ENCODE measurements around the gene SIL1.
A peak's percentile ranks its signal among the peaks of the same experiment; 100 is the strongest.
"Not testable (repeated sequence)": the region's sequence is repeated elsewhere in the genome, so short reads cannot be mapped to it uniquely, and the experiment has no call there.

SIL1 gene

DNA sequence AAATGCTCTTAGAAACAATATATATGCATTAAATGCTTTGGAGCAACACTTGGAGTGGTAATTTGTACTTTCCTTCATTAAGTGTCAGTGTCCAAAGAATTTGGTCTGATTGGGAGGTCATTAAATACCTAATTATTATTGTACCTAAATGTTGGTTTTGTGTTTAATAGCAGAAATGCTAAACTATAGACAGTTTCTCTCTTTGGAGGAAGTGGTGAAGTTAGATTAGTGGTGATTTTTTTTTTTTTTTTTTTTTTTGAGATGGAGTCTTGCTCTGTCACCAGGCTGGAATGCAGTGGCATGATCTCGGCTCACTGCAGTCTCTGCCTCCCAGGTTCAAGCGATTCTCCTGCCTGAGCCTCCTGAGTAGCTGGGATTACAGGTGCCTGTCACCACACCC lies 276.8 kb downstream of the SIL1 start:
- not testable (repeated sequence) for H3K4me3 Mint-ChIP-seq; H3K9me3 Mint-ChIP-seq; H3K27me3 Mint-ChIP-seq; DNase-seq (ENCODE audit: low spot score in 2 of 2); ATAC-seq (ENCODE audit: low read depth); H3K4me1 Mint-ChIP-seq; H3K27ac Mint-ChIP-seq
- peaks cover 23% of the 10 kb centered on the region for H3K36me3 Mint-ChIP-seq

DNA sequence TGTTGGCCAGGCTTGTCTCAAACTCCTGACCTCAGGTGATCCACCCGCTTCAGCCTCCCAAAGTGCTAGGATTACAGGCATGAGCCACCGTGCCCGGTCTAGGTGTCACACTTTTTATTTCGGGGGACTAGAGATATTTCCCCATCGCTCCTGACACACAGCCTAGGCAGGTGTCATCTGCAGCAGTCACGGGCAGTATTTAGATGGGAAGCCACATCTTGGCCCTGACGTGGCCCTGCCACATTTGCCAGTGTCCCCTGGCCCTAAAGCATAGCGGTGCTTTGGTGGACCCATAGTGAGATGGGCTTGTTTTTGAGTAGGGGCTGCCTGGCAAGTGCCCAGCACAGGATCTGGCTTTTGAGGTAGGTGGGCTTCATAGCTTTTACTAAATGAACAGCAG lies 278.0 kb downstream of the SIL1 start:
- Mint-ChIP-seq H3K27me3 (no peaks in the 10 kb centered on the region), H3K36me3 (peaks cover 18% of the 10 kb centered on the region), H3K9me3 (no peaks in the 10 kb centered on the region), H3K4me3 (no peak overlapping the region), H3K4me1 (no peaks in the 10 kb centered on the region), H3K27ac (no peak overlapping the region)
- DNase-seq (ENCODE audit: low spot score in 2 of 2) (no peak), ATAC-seq (ENCODE audit: low read depth) (no peak)

GRCh38 chr5:138918686-138919085 lies 279.5 kb downstream of the SIL1 start:
- Mint-ChIP-seq H3K27ac (peak overlapping the region; percentile 69), H3K4me3 (no peak overlapping the region), H3K4me1 (no peaks in the 10 kb centered on the region)

DNA sequence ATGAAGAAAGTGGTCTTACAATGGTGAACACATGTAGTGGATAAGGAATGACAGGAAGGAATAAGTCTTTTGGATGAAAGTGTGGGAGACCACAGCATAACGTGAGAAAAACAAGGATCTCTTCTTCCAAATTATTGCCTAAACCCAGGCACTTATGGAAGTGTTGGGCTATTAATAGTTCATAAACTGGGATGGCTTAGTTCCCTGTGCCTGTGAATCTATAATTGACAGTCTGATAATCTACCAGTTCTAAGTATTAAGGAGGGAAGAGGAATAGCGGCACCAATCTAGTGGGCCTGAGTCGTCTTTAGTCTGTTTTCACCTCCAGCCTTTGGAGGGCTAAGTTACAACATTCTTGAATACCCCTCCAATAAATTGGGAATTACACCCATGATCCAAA lies 283.8 kb downstream of the SIL1 start:
- no peaks in the 10 kb centered on the region for H3K27me3 Mint-ChIP-seq
- no peaks in the 10 kb centered on the region for H3K4me1 Mint-ChIP-seq

More at GRCh38 chr5:138918686-138919085, 279.5 kb downstream of the SIL1 start:
- no peaks in the 10 kb centered on the region for H3K9me3 Mint-ChIP-seq
- DNase-seq (ENCODE audit: low spot score in 2 of 2), result no peak
- H3K27me3 Mint-ChIP-seq, result no peaks in the 10 kb centered on the region
- ATAC-seq (ENCODE audit: low read depth), result no peak
- peaks cover 18% of the 10 kb centered on the region for H3K36me3 Mint-ChIP-seq

DNA sequence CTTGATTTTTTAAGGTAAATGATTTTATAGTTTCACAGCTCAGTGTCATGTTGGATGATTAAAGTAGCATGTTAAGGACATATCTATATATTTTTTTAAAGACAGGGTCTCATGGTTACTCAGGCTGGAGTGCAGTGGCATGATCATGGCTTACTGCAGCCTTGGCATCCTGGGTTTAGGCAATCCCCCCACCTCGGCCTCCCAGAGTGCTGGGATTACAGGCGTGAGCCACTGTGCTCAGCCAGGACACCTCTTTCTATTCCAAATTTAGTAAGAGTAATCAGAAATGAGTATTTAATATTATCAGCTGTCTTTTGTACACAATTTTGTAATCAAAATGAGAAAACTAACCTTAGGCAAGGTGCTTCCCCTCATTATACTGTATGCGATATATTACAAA lies 284.4 kb downstream of the SIL1 start:
- Mint-ChIP-seq H3K36me3 (peaks cover 27% of the 10 kb centered on the region), H3K9me3 (no peaks in the 10 kb centered on the region), H3K27ac (no peak overlapping the region), H3K27me3 (no peaks in the 10 kb centered on the region), H3K4me1 (no peaks in the 10 kb centered on the region), H3K4me3 (no peak overlapping the region)
- ATAC-seq (ENCODE audit: low read depth) (no peak), DNase-seq (ENCODE audit: low spot score in 2 of 2) (no peak)

More for the DNA sequence above, 283.8 kb downstream of the SIL1 start:
- no peak for DNase-seq (ENCODE audit: low spot score in 2 of 2)
- H3K9me3 Mint-ChIP-seq, result no peaks in the 10 kb centered on the region
- H3K36me3 Mint-ChIP-seq, result peaks cover 30% of the 10 kb centered on the region
- no peak for ATAC-seq (ENCODE audit: low read depth)
- H3K27ac Mint-ChIP-seq, result no peak overlapping the region
- no peak overlapping the region for H3K4me3 Mint-ChIP-seq

DNA sequence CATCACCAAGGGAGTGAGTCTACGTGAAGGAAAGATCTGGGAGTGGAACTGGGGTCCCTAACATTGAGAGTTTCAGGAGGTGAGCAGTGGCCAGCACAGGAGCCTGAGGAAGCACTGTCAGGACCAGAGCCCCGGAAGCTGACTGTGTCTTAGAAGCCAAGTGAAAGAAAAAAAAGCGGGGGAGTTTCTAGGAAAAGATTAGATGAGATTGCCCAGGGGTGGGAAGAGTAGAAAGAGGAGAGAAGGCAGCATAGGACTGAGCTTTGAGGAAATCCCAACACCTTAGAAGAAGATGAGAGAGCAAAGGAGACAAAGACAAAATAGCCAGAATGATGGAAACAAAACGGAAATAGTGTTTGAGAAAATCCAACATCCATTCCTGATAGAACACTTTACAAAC lies 286.1 kb downstream of the SIL1 start:
- peaks cover 27% of the 10 kb centered on the region for H3K36me3 Mint-ChIP-seq
- ATAC-seq (ENCODE audit: low read depth), result no peak
- H3K27ac Mint-ChIP-seq, result no peak overlapping the region

DNA sequence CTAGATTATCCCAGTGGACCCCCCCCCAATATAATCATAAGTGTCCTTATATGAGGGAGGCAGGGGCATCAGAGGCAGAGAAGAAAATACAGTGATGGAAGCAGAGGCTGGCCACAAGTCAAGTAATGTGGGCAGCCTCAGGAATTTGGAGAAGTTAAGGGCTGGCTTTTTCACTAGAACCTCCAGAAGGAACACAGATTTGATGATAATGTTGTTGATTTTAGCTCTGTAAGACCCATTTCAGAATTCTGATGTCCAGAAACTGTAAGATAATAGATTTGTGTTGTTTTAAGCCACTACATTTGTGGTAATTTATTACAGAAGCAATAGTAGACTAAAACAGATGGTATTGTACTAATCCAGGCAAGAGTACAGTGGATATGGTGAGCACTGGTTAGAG lies 286.7 kb downstream of the SIL1 start:
- Mint-ChIP-seq H3K36me3 (peaks cover 31% of the 10 kb centered on the region), H3K27me3 (no peaks in the 10 kb centered on the region), H3K4me1 (peaks cover 2% of the 10 kb centered on the region), H3K27ac (no peak overlapping the region), H3K4me3 (no peak overlapping the region), H3K9me3 (no peaks in the 10 kb centered on the region)
- DNase-seq (ENCODE audit: low spot score in 2 of 2) (no peak), ATAC-seq (ENCODE audit: low read depth) (no peak)

More for the DNA sequence above, 286.1 kb downstream of the SIL1 start:
- Mint-ChIP-seq H3K4me3 (no peak overlapping the region), H3K27me3 (no peaks in the 10 kb centered on the region), H3K4me1 (no peaks in the 10 kb centered on the region), H3K9me3 (no peaks in the 10 kb centered on the region)
- no peak for DNase-seq (ENCODE audit: low spot score in 2 of 2)

- no peak for ATAC-seq (ENCODE audit: low read depth)
- no peak overlapping the region for H3K4me3 Mint-ChIP-seq
- H3K9me3 Mint-ChIP-seq, result no peaks in the 10 kb centered on the region
- peaks cover 2% of the 10 kb centered on the region for H3K4me1 Mint-ChIP-seq
- H3K27ac Mint-ChIP-seq, result no peak overlapping the region
- DNase-seq (ENCODE audit: low spot score in 2 of 2), result no peak
- H3K36me3 Mint-ChIP-seq, result peaks cover 32% of the 10 kb centered on the region
- H3K27me3 Mint-ChIP-seq, result no peaks in the 10 kb centered on the region
Measured at GRCh38 chr5:138910546-138911185, 287.5 kb downstream of the SIL1 start.

GRCh38 chr5:138909734-138910133 lies 288.4 kb downstream of the SIL1 start:
- H3K4me3 Mint-ChIP-seq, result no peak overlapping the region
- no peak overlapping the region for H3K27ac Mint-ChIP-seq
- H3K27me3 Mint-ChIP-seq, result no peaks in the 10 kb centered on the region
- peaks cover 2% of the 10 kb centered on the region for H3K4me1 Mint-ChIP-seq
- H3K36me3 Mint-ChIP-seq, result peaks cover 31% of the 10 kb centered on the region
- H3K9me3 Mint-ChIP-seq, result no peaks in the 10 kb centered on the region
- ATAC-seq (ENCODE audit: low read depth) (no peak), DNase-seq (ENCODE audit: low spot score in 2 of 2) (no peak)

DNA sequence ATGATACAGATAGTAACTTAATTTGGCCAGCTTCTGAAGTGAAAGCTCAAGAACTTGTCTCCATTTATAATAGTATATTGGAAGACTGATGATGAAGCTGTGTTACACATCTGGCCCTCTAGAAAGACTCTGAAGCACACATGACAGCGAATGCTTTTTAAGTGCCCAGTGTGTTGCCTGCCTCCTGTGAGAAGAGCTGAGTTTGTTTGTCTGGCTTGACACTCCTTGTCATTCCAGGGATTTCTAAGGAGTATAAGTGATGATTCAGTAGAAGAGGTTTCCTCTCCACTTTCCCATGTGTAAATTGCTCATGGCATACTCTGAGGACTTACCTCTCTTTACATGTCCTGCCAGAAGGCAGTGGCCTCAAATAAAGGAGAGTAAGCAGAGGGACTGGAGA lies 292.6 kb downstream of the SIL1 start:
- Mint-ChIP-seq H3K36me3 (peaks cover 35% of the 10 kb centered on the region), H3K4me1 (peaks cover 2% of the 10 kb centered on the region), H3K27me3 (no peaks in the 10 kb centered on the region), H3K27ac (no peak overlapping the region), H3K4me3 (no peak overlapping the region), H3K9me3 (no peaks in the 10 kb centered on the region)
- ATAC-seq (ENCODE audit: low read depth) (no peak), DNase-seq (ENCODE audit: low spot score in 2 of 2) (no peak)

- no peaks in the 10 kb centered on the region for H3K27me3 Mint-ChIP-seq
- ATAC-seq (ENCODE audit: low read depth) (no peak), DNase-seq (ENCODE audit: low spot score in 2 of 2) (no peak)
- H3K36me3 Mint-ChIP-seq, result peaks cover 35% of the 10 kb centered on the region
- peaks cover 4% of the 10 kb centered on the region for H3K4me1 Mint-ChIP-seq
- peaks cover 3% of the 10 kb centered on the region for H3K9me3 Mint-ChIP-seq
- H3K27ac Mint-ChIP-seq, result no peak overlapping the region
- no peak overlapping the region for H3K4me3 Mint-ChIP-seq
Measured at GRCh38 chr5:138903130-138903775, 294.9 kb downstream of the SIL1 start.

GRCh38 chr5:138901716-138902115 lies 296.5 kb downstream of the SIL1 start:
- Mint-ChIP-seq H3K4me3 (no peak overlapping the region), H3K27ac (no peak overlapping the region), H3K4me1 (peaks cover 2% of the 10 kb centered on the region), H3K36me3 (peaks cover 37% of the 10 kb centered on the region), H3K27me3 (no peaks in the 10 kb centered on the region), H3K9me3 (peaks cover 3% of the 10 kb centered on the region)
- ATAC-seq (ENCODE audit: low read depth) (no peak), DNase-seq (ENCODE audit: low spot score in 2 of 2) (no peak)

- peaks cover 2% of the 10 kb centered on the region for H3K4me1 Mint-ChIP-seq
- H3K4me3 Mint-ChIP-seq, result no peak overlapping the region
- H3K9me3 Mint-ChIP-seq, result peaks cover 3% of the 10 kb centered on the region
- H3K27me3 Mint-ChIP-seq, result no peaks in the 10 kb centered on the region
- DNase-seq (ENCODE audit: low spot score in 2 of 2), result no peak
- ATAC-seq (ENCODE audit: low read depth), result no peak
- H3K36me3 Mint-ChIP-seq, result peaks cover 30% of the 10 kb centered on the region
- H3K27ac Mint-ChIP-seq, result no peak overlapping the region
Measured at GRCh38 chr5:138900281-138900965, 297.7 kb downstream of the SIL1 start.

DNA sequence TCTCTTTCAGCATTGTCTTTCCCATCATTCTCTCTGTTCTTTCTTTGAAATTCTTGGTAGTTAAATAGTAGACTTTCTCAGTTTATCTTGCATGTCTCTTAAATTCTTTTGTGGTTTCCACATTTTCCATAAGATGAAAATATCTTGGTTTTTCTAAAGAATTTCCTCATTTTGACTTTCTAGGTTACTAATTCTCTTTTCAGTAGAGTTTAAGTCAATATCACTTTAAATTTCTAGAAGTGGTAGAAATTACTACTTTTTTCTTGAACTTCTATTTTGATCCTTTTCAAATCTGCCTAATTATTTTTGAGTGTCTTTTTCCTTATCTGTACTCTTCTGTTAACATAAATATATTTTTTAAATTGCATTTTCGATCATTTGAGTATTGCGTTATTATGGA lies 299.4 kb downstream of the SIL1 start:
- DNase-seq (ENCODE audit: low spot score in 2 of 2), result no peak
- Mint-ChIP-seq H3K4me1 (peaks cover 4% of the 10 kb centered on the region), H3K9me3 (peaks cover 3% of the 10 kb centered on the region), H3K36me3 (peaks cover 28% of the 10 kb centered on the region), H3K27ac (no peak overlapping the region), H3K4me3 (no peak overlapping the region), H3K27me3 (no peaks in the 10 kb centered on the region)
- no peak for ATAC-seq (ENCODE audit: low read depth)

All from memory B cell (primary cell).